ENCODE measurements around the gene CLSTN1. TPM values are rescaled to one million over a fixed set of nuclear protein-coding genes. Genes with fewer than 3 reads are reported as not detected.
"Not testable (repeated sequence)": the region's sequence is repeated elsewhere in the genome, so short reads cannot be mapped to it uniquely, and the experiment has no call there.

The CLSTN1 gene
- total RNA-seq, 1 experiment from 2014 or later, result 99.3 TPM

GRCh38 chr1:9805006-9805508, 18.7 kb downstream of the CLSTN1 start:
- Mint-ChIP-seq H3K9me3 (ENCODE audit: low read depth, unreplicated experiment) (no peaks in the 10 kb centered on the region), H3K27ac (ENCODE audit: unreplicated experiment) (no peak overlapping the region), H3K4me1 (ENCODE audit: low read depth, unreplicated experiment) (peaks cover 3% of the 10 kb centered on the region), H3K4me3 (ENCODE audit: low read depth, unreplicated experiment) (no peak overlapping the region), H3K36me3 (ENCODE audit: insufficient read depth, unreplicated experiment) (peaks cover 4% of the 10 kb centered on the region), H3K27me3 (ENCODE audit: unreplicated experiment) (no peaks in the 10 kb centered on the region)
- no peak for TF ChIP-seq CTCF (IDR thresholded peaks at IDR 0.05; ENCODE audit: unreplicated experiment)
- CTCF ChIA-PET, result no interaction called here
- intact Hi-C loops (cut with micrococcal nuclease; ENCODE audit: unreplicated experiment), result no loop called here
- no TSS peak for BruUV-seq (replicated peaks)
- no peak for DNase-seq

GRCh38 chr1:9803003-9803918, 20.5 kb downstream of the CLSTN1 start:
- H3K4me3 Mint-ChIP-seq (ENCODE audit: low read depth, unreplicated experiment); DNase-seq; H3K36me3 Mint-ChIP-seq (ENCODE audit: insufficient read depth, unreplicated experiment); intact Hi-C loops (cut with micrococcal nuclease; ENCODE audit: unreplicated experiment); H3K27me3 Mint-ChIP-seq (ENCODE audit: unreplicated experiment); H3K9me3 Mint-ChIP-seq (ENCODE audit: low read depth, unreplicated experiment); BruUV-seq (replicated peaks); H3K27ac Mint-ChIP-seq (ENCODE audit: unreplicated experiment); H3K4me1 Mint-ChIP-seq (ENCODE audit: low read depth, unreplicated experiment): not testable (repeated sequence)
- CTCF ChIA-PET, result interaction anchor here (0.7 kb wide), 1 partner anchor 12 kb away, joined by 4 read pairs; no protein-coding TSS in a partner anchor

- intact Hi-C loops (cut with micrococcal nuclease; ENCODE audit: unreplicated experiment), result no loop called here
- Mint-ChIP-seq H3K36me3 (ENCODE audit: insufficient read depth, unreplicated experiment) (no peaks in the 10 kb centered on the region), H3K4me1 (ENCODE audit: low read depth, unreplicated experiment) (peaks cover 17% of the 10 kb centered on the region), H3K4me3 (ENCODE audit: low read depth, unreplicated experiment) (no peak overlapping the region), H3K9me3 (ENCODE audit: low read depth, unreplicated experiment) (no peaks in the 10 kb centered on the region), H3K27me3 (ENCODE audit: unreplicated experiment) (no peaks in the 10 kb centered on the region), H3K27ac (ENCODE audit: unreplicated experiment) (no peak overlapping the region)
- no peak for DNase-seq
- TF ChIP-seq CTCF (IDR thresholded peaks at IDR 0.05; ENCODE audit: unreplicated experiment), result no peak
- CTCF ChIA-PET, result no interaction called here
- no TSS peak for BruUV-seq (replicated peaks)
Measured at GRCh38 chr1:9801909-9802308, 21.9 kb downstream of the CLSTN1 start.

GRCh38 chr1:9798236-9799130, 25.3 kb downstream of the CLSTN1 start:
- intact Hi-C loops (cut with micrococcal nuclease; ENCODE audit: unreplicated experiment), result no loop called here
- no peak for DNase-seq
- no peak overlapping the region for H3K27ac Mint-ChIP-seq (ENCODE audit: unreplicated experiment)
- no peak for TF ChIP-seq CTCF (IDR thresholded peaks at IDR 0.05; ENCODE audit: unreplicated experiment)
- H3K4me1 Mint-ChIP-seq (ENCODE audit: low read depth, unreplicated experiment), result peaks cover 23% of the 10 kb centered on the region
- no peak overlapping the region for H3K4me3 Mint-ChIP-seq (ENCODE audit: low read depth, unreplicated experiment)
- CTCF ChIA-PET, result interaction anchor here (0.6 kb wide), 1 partner anchor 10 kb away, joined by 3 read pairs; no protein-coding TSS in a partner anchor
- BruUV-seq (replicated peaks), result no TSS peak
- no peaks in the 10 kb centered on the region for H3K9me3 Mint-ChIP-seq (ENCODE audit: low read depth, unreplicated experiment)
- no peaks in the 10 kb centered on the region for H3K27me3 Mint-ChIP-seq (ENCODE audit: unreplicated experiment)
- H3K36me3 Mint-ChIP-seq (ENCODE audit: insufficient read depth, unreplicated experiment), result no peaks in the 10 kb centered on the region

All from Calu3 (cell line).